Body of pancreas (tissue), 4 donors: Measurements from ENCODE around the gene ATP6V1F. TPM values are rescaled to one million over a fixed set of nuclear protein-coding genes. Genes with fewer than 3 reads are reported as not detected.

Source experiments
- ATAC-seq: fragments of 150-250 bp; one replicate; pipeline ENCODE4 v1.9.1; 2016
- DNase-seq, 4 donors: peaks; one replicate each; pipeline ENCODE4 v3.0.0-alpha.2; 2019
- H3K27ac ChIP-seq, 4 donors: fragments of 200-600 bp; sonication (generic); 1 replicate in 3 of 4; 2 replicates in 1 of 4; pipeline versions ENCODE4 v1.5.1 to v1.6.1; 2016 to 2019; ENCODE audit warnings: mild to moderate bottlenecking in 1 of 4, mixed read lengths in 1 of 4, moderate library complexity in 1 of 4
- H3K27me3 ChIP-seq, 2 donors: fragments of 200-600 bp; sonication (generic); one replicate each; pipeline ENCODE4 v1.6.0; 2016; ENCODE audit warnings: mild to moderate bottlenecking in 1 of 2
- H3K36me3 ChIP-seq, 2 donors: fragments of 200-600 bp; sonication (generic); replicated peaks in 1 of 2; 2 replicates each; pipeline ENCODE4 v1.5.1; 2016; ENCODE audit warnings: low read depth in 2 of 2; ENCODE audit not compliant: insufficient read depth in 1 of 2
- H3K4me1 ChIP-seq: fragments of 200-600 bp; sonication (generic); one replicate; pipeline ENCODE4 v1.6.0; 2016
- H3K4me3 ChIP-seq, 2 donors: fragments of 200-600 bp; sonication (generic); 1 replicate in 1 of 2; 2 replicates in 1 of 2; pipeline ENCODE4 v1.5.1; 2016 to 2019
- H3K9me3 ChIP-seq, 3 donors: fragments of 200-600 bp; sonication (generic); 1 replicate in 2 of 3; 2 replicates in 1 of 3; pipeline ENCODE4 v1.5.1; 2016
- CTCF ChIP-seq, 7 experiments: fragments of 450-650 bp in 4 of 7; fragments of 200-600 bp in 3 of 7; sonication (generic) in 3 of 7; IDR thresholded peaks; one replicate each; pipeline ENCODE4 v1.5.1; 2016 to 2019; ENCODE audit warnings: antibody characterized with exemption in 7 of 7
- POLR2A ChIP-seq, 3 donors: fragments of 450-650 bp; IDR thresholded peaks; one replicate each; pipeline ENCODE4 v1.6.1; 2016; ENCODE audit warnings: antibody characterized with exemption in 3 of 3, mild to moderate bottlenecking in 2 of 3
- WGBS, 2 donors: methylation state at CpG; one replicate each; pipeline ENCODE4 v1.1.5; 2017; 5-methylcytosine and 5-hydroxymethylcytosine counted together
- intact Hi-C: fragments of 100-400 bp; cut with DNase I; formaldehyde crosslinking; loops from one replicate; pipeline ENCODE4 v1.15.1; 2023
- total RNA-seq, 2 donors: library from RNA; depleted of rRNA; stranded (reverse); fragments of >200 nt; gene quantifications; one replicate each; pipeline ENCODE4 v1.1.0, GENCODE V29; 2016

Gene ATP6V1F
- total RNA-seq, 2 donors from 2014 or later: 36.3 to 45.8 TPM

GRCh38 chr7:128838109-128838779 lies 24.4 kb upstream of the ATP6V1F start:
- Histone ChIP-seq H3K4me1 (no peaks in the 10 kb centered on the region), H3K27ac (no peak overlapping the region)

GRCh38 chr7:128838981-128839731 lies 23.5 kb upstream of the ATP6V1F start:
- no peak overlapping the region for H3K4me3 ChIP-seq
- TF ChIP-seq CTCF (IDR thresholded peaks at IDR 0.05) (no peak), POLR2A (IDR thresholded peaks at IDR 0.05) (no peak)
- H3K9me3 ChIP-seq: no peaks in the 10 kb centered on the region
- H3K4me1 ChIP-seq: no peaks in the 10 kb centered on the region
- H3K27me3 ChIP-seq: no peaks in the 10 kb centered on the region
- 89 to 94% methylated on average over 16 to 17 of the region's 17 CpGs for WGBS, 2 donors
- no peaks in the 10 kb centered on the region for H3K36me3 ChIP-seq
- H3K27ac ChIP-seq: no peak overlapping the region
- DNase-seq (peak in 1 of 4 donors; percentile 3), ATAC-seq (no peak)
- intact Hi-C loops: no loop called here

More at GRCh38 chr7:128838109-128838779, 24.4 kb upstream of the ATP6V1F start:
- intact Hi-C loops: no loop called here
- H3K9me3 ChIP-seq: no peaks in the 10 kb centered on the region
- 91% methylated on average over 13 to 21 of the region's 22 CpGs for WGBS, 2 donors
- ATAC-seq: no peak
- no peak overlapping the region for H3K4me3 ChIP-seq
- H3K36me3 ChIP-seq: no peaks in the 10 kb centered on the region
- DNase-seq: no peak
- no peaks in the 10 kb centered on the region for H3K27me3 ChIP-seq
- TF ChIP-seq POLR2A (IDR thresholded peaks at IDR 0.05) (no peak), CTCF (IDR thresholded peaks at IDR 0.05) (no peak)

- Histone ChIP-seq H3K36me3 (no peaks in the 10 kb centered on the region), H3K4me3 (no peak overlapping the region), H3K9me3 (no peaks in the 10 kb centered on the region), H3K27me3 (no peaks in the 10 kb centered on the region), H3K4me1 (no peaks in the 10 kb centered on the region), H3K27ac (no peak overlapping the region)
- no peak for ATAC-seq
- 66 to 73% methylated on average over 7 to 13 of the region's 13 CpGs for WGBS, 2 donors
- intact Hi-C loops: no loop called here
- DNase-seq: peak in 1 of 4 donors; percentile 10
- TF ChIP-seq POLR2A (IDR thresholded peaks at IDR 0.05) (no peak), CTCF (IDR thresholded peaks at IDR 0.05) (no peak)
Measured at GRCh38 chr7:128839751-128840177, 22.9 kb upstream of the ATP6V1F start.

- ATAC-seq (no peak), DNase-seq (peak in 1 of 4 donors; percentile 6)
- whole genome bisulfite sequencing, 2 donors: 70 to 73% methylated on average over 16 to 23 of the region's 23 CpGs
- TF ChIP-seq CTCF (IDR thresholded peaks at IDR 0.05) (no peak), POLR2A (IDR thresholded peaks at IDR 0.05) (no peak)
- H3K27me3 ChIP-seq: no peaks in the 10 kb centered on the region
- no peaks in the 10 kb centered on the region for H3K4me1 ChIP-seq
- no peaks in the 10 kb centered on the region for H3K9me3 ChIP-seq
- no peak overlapping the region for H3K27ac ChIP-seq
- no peak overlapping the region for H3K4me3 ChIP-seq
- intact Hi-C loops: no loop called here
- no peaks in the 10 kb centered on the region for H3K36me3 ChIP-seq
Measured at GRCh38 chr7:128840326-128841170, 22.1 kb upstream of the ATP6V1F start.
